Cardiac fibroblast (primary cell): Measurements from ENCODE around the gene GPR78.
"Not testable (repeated sequence)": the region's sequence is repeated elsewhere in the genome, so short reads cannot be mapped to it uniquely, and the experiment has no call there.

Source experiments
- DNase-seq, 2 donors: peaks; one replicate each; pipeline versions ENCODE4 v3.0.0 to v3.0.0-alpha.2; 2010; ENCODE audit warnings: low read depth in 2 of 2
- H3K4me3 ChIP-seq, 2 donors: replicated peaks in 1 of 2; 1 replicate in 1 of 2; 2 replicates in 1 of 2; pipeline ENCODE4 v1.5.1; 2011; ENCODE audit warnings: low read depth in 2 of 2, low read length in 2 of 2, mild to moderate bottlenecking in 2 of 2, moderate library complexity in 1 of 2
- TF ChIP-seq, protein P1 (sequence below): IDR thresholded peaks from one replicate; pipeline ENCODE4 v1.5.1; 2011; ENCODE audit warnings: low read depth, mild to moderate bottlenecking, low read length, inconsistent platforms

Gene GPR78

DNA sequence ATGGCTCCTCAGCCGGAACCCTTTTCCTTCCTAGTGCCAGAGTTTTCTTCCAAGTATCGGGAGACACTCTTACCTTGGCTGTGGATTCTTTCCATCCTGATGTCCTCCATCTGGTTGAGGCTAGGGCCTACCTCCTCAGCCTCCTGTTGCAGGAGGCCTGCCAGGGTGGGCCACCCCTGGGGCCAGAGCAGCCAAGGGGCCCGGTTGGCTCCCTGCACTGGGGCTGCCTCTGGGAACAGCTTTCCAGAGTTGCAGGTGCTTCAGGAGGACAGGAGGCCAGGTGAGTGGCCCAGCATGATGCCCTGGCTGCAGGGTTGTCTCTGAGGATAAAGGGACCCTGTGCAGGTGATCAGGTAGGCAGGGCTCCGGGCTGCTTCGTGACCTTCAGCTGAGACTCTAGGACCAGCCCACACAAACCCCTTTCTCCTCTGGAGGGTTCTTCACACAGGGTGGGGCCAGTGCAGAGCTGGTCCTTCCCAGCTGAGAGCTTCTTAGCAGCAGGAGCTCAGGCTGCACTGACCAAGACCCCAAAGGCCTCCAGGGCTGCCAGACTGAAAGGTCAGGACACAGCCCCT lies 5.3 kb upstream of the GPR78 start:
- no peak for DNase-seq

DNA sequence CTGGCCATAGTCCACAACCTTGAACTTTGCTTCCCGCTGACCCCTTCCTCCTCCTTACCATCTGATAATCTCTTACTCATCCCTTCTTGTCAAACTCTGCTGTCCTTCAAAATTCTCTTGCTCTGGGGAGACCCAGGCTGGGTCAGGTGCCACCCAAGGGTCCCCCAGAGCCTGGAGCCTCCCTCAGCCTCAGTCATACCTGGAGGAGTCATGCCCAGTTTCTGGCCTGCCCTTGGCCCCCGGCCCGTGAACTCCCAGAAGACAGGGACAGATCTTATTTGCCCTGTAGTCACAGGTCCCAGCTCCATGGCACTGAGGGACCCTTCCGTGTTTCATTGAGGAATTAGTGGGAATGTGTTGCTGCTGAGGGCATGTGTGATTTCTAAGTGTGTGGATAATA lies 4.7 kb upstream of the GPR78 start:
- H3K4me3 ChIP-seq = no peak overlapping the region
- DNase-seq = no peak
- TF ChIP-seq, protein P1, sequence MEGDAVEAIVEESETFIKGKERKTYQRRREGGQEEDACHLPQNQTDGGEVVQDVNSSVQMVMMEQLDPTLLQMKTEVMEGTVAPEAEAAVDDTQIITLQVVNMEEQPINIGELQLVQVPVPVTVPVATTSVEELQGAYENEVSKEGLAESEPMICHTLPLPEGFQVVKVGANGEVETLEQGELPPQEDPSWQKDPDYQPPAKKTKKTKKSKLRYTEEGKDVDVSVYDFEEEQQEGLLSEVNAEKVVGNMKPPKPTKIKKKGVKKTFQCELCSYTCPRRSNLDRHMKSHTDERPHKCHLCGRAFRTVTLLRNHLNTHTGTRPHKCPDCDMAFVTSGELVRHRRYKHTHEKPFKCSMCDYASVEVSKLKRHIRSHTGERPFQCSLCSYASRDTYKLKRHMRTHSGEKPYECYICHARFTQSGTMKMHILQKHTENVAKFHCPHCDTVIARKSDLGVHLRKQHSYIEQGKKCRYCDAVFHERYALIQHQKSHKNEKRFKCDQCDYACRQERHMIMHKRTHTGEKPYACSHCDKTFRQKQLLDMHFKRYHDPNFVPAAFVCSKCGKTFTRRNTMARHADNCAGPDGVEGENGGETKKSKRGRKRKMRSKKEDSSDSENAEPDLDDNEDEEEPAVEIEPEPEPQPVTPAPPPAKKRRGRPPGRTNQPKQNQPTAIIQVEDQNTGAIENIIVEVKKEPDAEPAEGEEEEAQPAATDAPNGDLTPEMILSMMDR = no peak

More for the DNA sequence above, 5.3 kb upstream of the GPR78 start:
- TF ChIP-seq, protein P1 = no peak
- H3K4me3 ChIP-seq = no peak overlapping the region

DNA sequence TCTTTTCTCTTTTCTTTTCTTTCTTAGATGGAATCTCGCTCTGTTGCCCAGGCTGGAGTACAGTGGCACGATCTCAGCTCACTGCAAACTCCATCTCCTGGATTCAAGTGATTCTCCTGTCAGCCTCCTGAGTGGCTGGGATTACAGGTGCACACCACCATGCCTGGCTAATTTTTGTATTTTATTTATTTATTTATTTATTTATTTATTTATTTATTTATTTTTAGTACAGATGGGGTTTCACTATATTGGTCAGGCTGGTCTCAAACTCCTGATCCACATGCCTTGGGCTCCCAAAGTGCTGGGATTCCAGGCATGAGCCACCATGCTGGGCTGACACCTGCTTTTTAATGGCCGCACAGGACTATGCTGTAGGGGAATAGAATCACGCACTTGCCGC lies 3.6 kb upstream of the GPR78 start:
- DNase-seq, H3K4me3 ChIP-seq: not testable (repeated sequence)

DNA sequence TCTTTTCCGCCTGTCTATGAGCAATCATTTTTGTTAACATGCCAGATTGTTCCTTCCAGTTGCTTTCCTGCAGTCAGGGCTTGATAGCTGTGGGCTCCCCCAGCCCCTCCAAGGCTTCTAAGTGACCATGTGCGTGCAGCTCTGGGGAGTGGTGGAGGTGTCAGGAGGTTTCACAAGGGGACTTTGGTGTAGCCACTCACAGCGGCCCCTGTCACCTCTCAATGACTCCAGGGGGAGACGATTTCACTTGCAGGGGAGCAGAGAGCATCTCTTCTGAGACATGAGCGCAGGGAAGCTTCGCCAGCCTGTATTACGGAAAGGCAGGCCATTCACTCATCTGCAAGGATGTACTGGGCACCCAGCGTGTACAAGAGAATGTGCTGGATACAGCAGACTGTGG lies 3.1 kb upstream of the GPR78 start:
- TF ChIP-seq, protein P1 = no peak
- DNase-seq = no peak
- no peak overlapping the region for H3K4me3 ChIP-seq

DNA sequence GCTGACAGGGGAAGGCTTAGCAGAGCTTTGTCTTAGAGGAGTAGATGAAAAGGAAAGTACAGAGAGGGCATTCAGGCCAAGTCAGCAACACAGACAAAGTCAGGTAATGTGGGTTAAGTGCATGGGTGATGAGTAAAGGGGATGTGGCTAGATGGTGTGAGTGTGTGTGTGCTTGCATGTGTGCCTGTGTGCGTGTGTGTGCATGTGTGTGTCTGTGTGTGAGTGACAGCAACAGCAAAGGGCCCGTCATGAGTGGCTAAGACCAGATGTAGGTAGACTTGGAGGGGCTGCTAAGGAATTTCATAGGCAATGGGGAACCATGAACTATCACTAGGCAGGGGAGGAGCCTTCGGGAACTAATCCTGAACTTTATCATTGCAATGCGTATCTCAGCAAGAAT lies 2.2 kb upstream of the GPR78 start:
- H3K4me3 ChIP-seq = no peak overlapping the region
- TF ChIP-seq, protein P1 = no peak
- no peak for DNase-seq

DNA sequence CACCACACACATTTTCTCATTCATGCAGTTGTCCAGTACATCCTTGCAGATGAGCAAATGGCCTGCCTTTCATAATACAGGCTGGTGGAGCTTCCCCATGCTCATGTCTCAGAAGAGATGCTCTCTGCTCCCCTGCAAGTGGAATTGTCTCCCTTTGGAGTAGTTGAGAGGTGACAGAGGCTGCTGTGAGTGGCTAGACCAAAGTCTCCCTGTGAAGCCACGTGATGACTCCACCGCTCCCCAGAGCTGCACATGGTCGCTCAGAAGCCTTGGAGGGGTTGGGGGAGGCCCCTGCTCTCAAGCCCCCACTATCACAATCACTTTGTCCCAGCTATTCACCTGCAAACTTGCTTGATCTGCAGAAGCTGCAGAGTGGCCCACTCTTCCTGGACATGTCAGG lies 1.5 kb upstream of the GPR78 start:
- DNase-seq = no peak
- TF ChIP-seq, protein P1 = no peak

DNA sequence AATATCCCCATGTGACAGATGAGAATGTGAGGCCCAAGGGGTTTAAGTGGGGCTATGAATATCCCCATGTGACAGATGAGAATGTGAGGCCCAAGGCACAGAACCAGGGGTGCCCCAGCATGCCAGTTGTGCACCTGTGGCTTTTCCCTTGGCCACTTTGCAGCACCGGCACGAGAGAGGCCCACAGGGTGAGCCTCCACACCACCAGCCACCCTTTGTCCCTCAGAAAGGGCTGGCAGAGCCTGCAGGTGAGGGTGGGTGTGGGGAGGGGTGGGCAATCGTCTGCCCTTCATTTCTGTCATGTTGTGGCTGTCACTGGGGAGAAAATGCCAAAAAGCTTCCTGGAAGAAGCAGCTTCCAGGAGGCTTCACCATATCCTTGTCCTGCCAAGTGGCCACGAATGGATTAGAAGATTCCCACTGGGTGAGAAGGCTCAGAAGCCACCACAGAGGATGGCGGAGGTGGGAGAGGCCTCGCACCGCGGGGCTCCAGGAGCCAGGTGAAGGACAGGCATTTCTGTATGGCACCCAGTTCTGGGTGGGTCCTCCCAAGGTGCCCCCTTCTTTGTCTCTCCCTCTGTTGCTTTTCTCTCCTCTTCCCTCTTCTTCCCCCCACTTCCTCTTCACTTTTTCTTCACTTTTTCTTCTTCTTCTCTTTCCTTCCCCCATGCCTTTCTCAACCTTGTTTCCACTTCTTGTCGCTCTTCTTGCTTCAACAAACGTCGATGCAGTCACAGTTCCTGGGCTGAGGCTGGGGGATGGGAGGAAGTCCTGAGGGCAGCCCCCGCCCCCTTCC lies 469 bp upstream of the GPR78 start:
- DNase-seq = no peak
- TF ChIP-seq, protein P1 = no peak
- no peak overlapping the region for H3K4me3 ChIP-seq

More for the DNA sequence above, 1.5 kb upstream of the GPR78 start:
- H3K4me3 ChIP-seq = no peak overlapping the region
